Endothelial cell of umbilical vein (primary cell): Measurements from ENCODE around the gene ZBTB7B. TPM values are rescaled to one million over a fixed set of nuclear protein-coding genes. Genes with fewer than 3 reads are reported as not detected.

Source experiments
- BruUV-seq: library from RNA; stranded (reverse); fragments of 400-500 nt; replicated peaks from 2 replicates; lab custom pipeline; 2021; lab: Mats Ljungman, UMichigan
- CTCF ChIA-PET: fragments of 300-600, 350-600 bp; sonication (Branson Sonifier 250); formaldehyde crosslinking; loops from one replicate; lab custom pipeline; 2021; ENCODE audit warnings: antibody characterized with exemption, inconsistent platforms; lab: Charles Lee
- POLR2A ChIA-PET: fragments of 300-600, 350-600 bp; sonication (Branson Sonifier 250); formaldehyde crosslinking; loops from one replicate; lab custom pipeline; 2021; ENCODE audit warnings: antibody characterized with exemption, inconsistent platforms; lab: Charles Lee
- DNase-seq: peaks from one replicate; pipeline ENCODE4 v3.0.0-alpha.2; 2011; ENCODE audit warnings: low read depth, low spot score
- FAIRE-seq: peaks from 2 replicates; lab custom pipeline; 2011; peaks lifted over from hg19 to GRCh38; lab: Jason Lieb, UNC
- H2AFZ ChIP-seq: 2 replicates; pipeline ENCODE4 v1.6.0; 2012; ENCODE audit warnings: low read depth, low read length, control low read depth, inconsistent platforms
- H3K27ac ChIP-seq: 2 replicates; pipeline ENCODE4 v1.5.1; 2011; ENCODE audit warnings: low read depth, mild to moderate bottlenecking, control low read depth, low read length, moderate library complexity; ENCODE audit not compliant: insufficient read depth
- H3K27me3 ChIP-seq, 2 experiments: 2 replicates each; pipeline versions ENCODE4 v1.6.0 to v1.6.1; 2011; ENCODE audit warnings: low read length in 2 of 2, mixed read lengths in 1 of 2; ENCODE audit not compliant: control insufficient read depth in 2 of 2, insufficient read depth in 2 of 2
- H3K36me3 ChIP-seq, 2 experiments: 2 replicates in 1 of 2; 3 replicates in 1 of 2; pipeline ENCODE4 v1.5.1; 2011; ENCODE audit warnings: low read length in 2 of 2, mild to moderate bottlenecking in 1 of 2, moderate library complexity in 1 of 2; ENCODE audit not compliant: control insufficient read depth in 2 of 2, insufficient read depth in 2 of 2; ENCODE audit errors: extremely low read depth in 1 of 2
- H3K4me1 ChIP-seq: 3 replicates; pipeline ENCODE4 v1.5.1; 2011; ENCODE audit warnings: mild to moderate bottlenecking, low read length; ENCODE audit not compliant: control insufficient read depth, insufficient read depth; ENCODE audit errors: extremely low read depth
- H3K4me2 ChIP-seq: 2 replicates; pipeline ENCODE4 v1.6.1; 2011; ENCODE audit warnings: low read length, control low read depth, mixed read lengths; ENCODE audit not compliant: insufficient read depth
- H3K4me3 ChIP-seq, 3 experiments: fragments of 200-600 bp in 1 of 3; sonication (generic), shearing (Covaris generic) in 1 of 3; replicated peaks in 1 of 3; 2 replicates each; pipeline ENCODE4 v1.5.1; 2011 to 2016; ENCODE audit warnings: control low read depth in 3 of 3, low read length in 3 of 3, mild to moderate bottlenecking in 2 of 3, inconsistent platforms in 1 of 3, low read depth in 1 of 3, moderate library complexity in 1 of 3; ENCODE audit not compliant: insufficient read depth in 1 of 3
- H3K79me2 ChIP-seq: 2 replicates; pipeline ENCODE4 v1.6.0; 2012; ENCODE audit warnings: low read length, inconsistent platforms; ENCODE audit not compliant: control insufficient read depth, insufficient read depth
- H3K9ac ChIP-seq: replicated peaks from 2 replicates; pipeline ENCODE3; 2011; ENCODE audit warnings: low read length, control low read depth; ENCODE audit not compliant: insufficient read depth; ENCODE audit errors: extremely low read depth
- H3K9me1 ChIP-seq: replicated peaks from 3 replicates; pipeline ENCODE4 v1.6.0; 2011; ENCODE audit warnings: mild to moderate bottlenecking, low read length; ENCODE audit not compliant: control insufficient read depth, insufficient read depth; ENCODE audit errors: extremely low read depth
- H3K9me3 ChIP-seq: replicated peaks from 2 replicates; pipeline ENCODE4 v1.5.1; 2012; ENCODE audit warnings: low read length, inconsistent platforms; ENCODE audit not compliant: control insufficient read depth, insufficient read depth
- H4K20me1 ChIP-seq: replicated peaks from 2 replicates; pipeline ENCODE3; 2011; ENCODE audit warnings: mild to moderate bottlenecking, low read length; ENCODE audit not compliant: control insufficient read depth, insufficient read depth; ENCODE audit errors: extremely low read depth
- CTCF ChIP-seq, 2 donors: IDR thresholded peaks; 1 replicate in 1 of 2; 2 replicates in 1 of 2; pipeline ENCODE4 v1.5.1; 2011; ENCODE audit warnings: low read length in 2 of 2, mild to moderate bottlenecking in 2 of 2, moderate library complexity in 2 of 2, control low read depth in 1 of 2, inconsistent platforms in 1 of 2, low read depth in 1 of 2; ENCODE audit not compliant: insufficient read depth in 1 of 2; ENCODE audit errors: extremely low read depth in 1 of 2
- EZH2 ChIP-seq: IDR thresholded peaks from 2 replicates; pipeline ENCODE4 v1.6.1; 2012; ENCODE audit warnings: borderline replicate concordance, low read depth, mild to moderate bottlenecking, moderate library complexity, low read length, inconsistent platforms; ENCODE audit not compliant: severe bottlenecking
- FOS ChIP-seq: IDR thresholded peaks from 2 replicates; pipeline ENCODE4 v1.6.1; 2011; ENCODE audit warnings: mild to moderate bottlenecking, low read length, moderate library complexity, borderline replicate concordance; ENCODE audit not compliant: insufficient read depth
- GATA2 ChIP-seq: IDR thresholded peaks from 2 replicates; pipeline ENCODE4 v1.7.0; 2011; ENCODE audit warnings: low read depth, mild to moderate bottlenecking, moderate library complexity, mixed read lengths, low read length; ENCODE audit not compliant: insufficient read length, insufficient read depth
- JUN ChIP-seq: IDR thresholded peaks from 2 replicates; pipeline ENCODE4 v1.6.1; 2011; ENCODE audit warnings: borderline replicate concordance, low read depth; ENCODE audit not compliant: insufficient read length, insufficient read depth
- MAX ChIP-seq: IDR thresholded peaks from 2 replicates; pipeline ENCODE4 v1.6.1; 2011; ENCODE audit not compliant: insufficient read depth, insufficient read length
- MYC ChIP-seq: IDR thresholded peaks from one replicate; pipeline ENCODE4 v1.6.1; 2011; ENCODE audit warnings: mild to moderate bottlenecking, low read depth, low read length
- POLR2A ChIP-seq: IDR thresholded peaks from 2 replicates; pipeline ENCODE4 v1.6.1; 2012; ENCODE audit warnings: low read depth, mild to moderate bottlenecking, control low read depth, low read length
- POLR2AphosphoS5 ChIP-seq: IDR thresholded peaks from 2 replicates; pipeline ENCODE4 v1.6.1; 2012; ENCODE audit warnings: low read depth, mild to moderate bottlenecking, control low read depth, low read length, moderate library complexity; ENCODE audit not compliant: insufficient read depth
- dilution Hi-C: fragments of 300-500 bp; cut with MboI; formaldehyde crosslinking; loops from one replicate; pipeline ENCODE4 v1.15.0; 2019; ENCODE audit warnings: low sequenced_read_pairs; ENCODE audit not compliant: extremely low pct_ligation_motif_present
- intact Hi-C: fragments of 100-400 bp; cut with micrococcal nuclease; formaldehyde crosslinking; loops from one replicate; pipeline ENCODE4 v1.10.0; 2022
- polyA plus RNA-seq, 4 experiments: library from polyadenylated mRNA; depleted of rRNA in 3 of 4; stranded (reverse) in 3 of 4; unstranded in 1 of 4; fragments of >200 nt; gene quantifications; 2 replicates each; pipeline versions ENCODE4 v1.2.1 to v1.2.3, GENCODE V29; 2011 to 2012; ENCODE audit warnings: missing spikeins in 1 of 4
- total RNA-seq: library from RNA; stranded (reverse); gene quantifications from 2 replicates; pipeline ENCODE4 v1.2.3, GENCODE V29; 2021

ZBTB7B gene
- total and polyA plus RNA-seq, 2 donors (not counting 3 experiments of a cell fraction or from before 2014, with no cell fraction given), result 20.0 to 26.2 TPM

GRCh38 chr1:155035936-155036335, 33.3 kb downstream of the ZBTB7B start:
- Histone ChIP-seq H3K4me3 (no peak overlapping the region), H3K27ac (no peak overlapping the region), H4K20me1 (no peaks in the 10 kb centered on the region), H3K27me3 (peaks cover 0 to 5% of the 10 kb centered on the region in 2 experiments), H3K36me3 (no peaks in the 10 kb centered on the region), H3K4me2 (no peak overlapping the region), H3K9me3 (no peaks in the 10 kb centered on the region), H3K79me2 (no peaks in the 10 kb centered on the region), H2AFZ (no peak overlapping the region), H3K9ac (no peak overlapping the region), H3K4me1 (peaks cover 4% of the 10 kb centered on the region), H3K9me1 (no peaks in the 10 kb centered on the region)
- ChIA-PET POLR2A (no interaction called here), CTCF (interaction anchor here (1.8 kb wide), 1 partner anchor 19 kb away, joined by 8 read pairs; no protein-coding TSS in a partner anchor)
- no peak for TF ChIP-seq MAX
- no peak for TF ChIP-seq GATA2
- TF ChIP-seq POLR2A, result no peak
- no peak for TF ChIP-seq POLR2AphosphoS5
- TF ChIP-seq CTCF (IDR thresholded peaks at IDR 0.05; ENCODE audit: extremely low read depth in 1 of 2, insufficient read depth in 1 of 2, low read depth in 1 of 2, low read length in 2 of 2), result no peak
- TF ChIP-seq FOS, result no peak
- no peak for TF ChIP-seq EZH2
- TF ChIP-seq MYC, result no peak
- no peak for TF ChIP-seq JUN
- DNase-seq, result no peak
- intact Hi-C loops, result no loop called here
- FAIRE-seq, result no peak
- BruUV-seq, result no TSS peak
- dilution Hi-C loops, result no loop called here
